ENCODE measurements around the gene TSKS. TPM values are rescaled to one million over a fixed set of nuclear protein-coding genes. Genes with fewer than 3 reads are reported as not detected.
A peak's percentile ranks its signal among the peaks of the same experiment; 100 is the strongest.

TSKS gene
- total and polyA plus RNA-seq, 10 of the 15 experiments (the other 5 are each of a cell fraction or from before 2014, with no cell fraction given) = not detected

GRCh38 chr19:49749055-49749716, 13.9 kb downstream of the TSKS start:
- ATAC-seq (peak; percentile 42; the same call in 1 of the 3 replicates), DNase-seq (ENCODE audit: low read depth, low spot score) (no peak), FAIRE-seq (no peak)
- 51% methylated on average over 6 of the region's 6 CpGs for WGBS (ENCODE audit: insufficient coverage, insufficient replicate concordance, low lambda C conversion rate, missing lambda C conversion rate)
- no peaks in the 10 kb centered on the region; the same call in 2 of the 3 replicates for H3K9me3 ChIP-seq (replicated peaks; ENCODE audit: control insufficient read depth, insufficient read depth, low read length)
- no peak overlapping the region for H3K4me2 ChIP-seq (ENCODE audit: control insufficient read depth, insufficient read depth)
- POLR2A ChIA-PET = interaction anchor here (0.6 kb wide), 1 partner anchor 209 kb away, joined by 3 read pairs; no protein-coding TSS in a partner anchor
- in situ Hi-C loops (cut with MboI) (no loop called here), intact Hi-C loops (cut with micrococcal nuclease; ENCODE audit: unreplicated experiment) (no loop called here)
- BruUV-seq (replicated peaks) = no TSS peak
- TF ChIP-seq NFYB (IDR thresholded peaks at IDR 0.05; ENCODE audit: insufficient read depth, low read depth, low read length) = peak; percentile 88
- peak; percentile 64; the same call in 1 of the 2 replicates for TF ChIP-seq ATF3 (IDR thresholded peaks at IDR 0.05; ENCODE audit: borderline replicate concordance, extremely low read depth, low read depth, low read length)
- TF ChIP-seq ATF7 (IDR thresholded peaks at IDR 0.05; ENCODE audit: low read depth) = no peak
- TF ChIP-seq SIX5 (IDR thresholded peaks at IDR 0.05; ENCODE audit: low read depth, low read length, severe bottlenecking) = peak; percentile 65
- TF ChIP-seq USF1 (IDR thresholded peaks at IDR 0.05; ENCODE audit: borderline replicate concordance, extremely low read length, insufficient read depth, low read depth, low read length) = peak; percentile 70
- no peak for TF ChIP-seq ZBED1 (IDR thresholded peaks at IDR 0.05; ENCODE audit: borderline replicate concordance)
- peak; percentile 9; the same call in 1 of the 2 replicates for TF ChIP-seq USF2 (IDR thresholded peaks at IDR 0.05; ENCODE audit: borderline replicate concordance, low read depth, low read length)
- TF ChIP-seq HCFC1 (IDR thresholded peaks at IDR 0.05; ENCODE audit: low read length) = peak; percentile 59
- TF ChIP-seq RAD51 (IDR thresholded peaks at IDR 0.05) = peak; percentile 59; the same call in 1 of the 2 replicates
- no peak overlapping the region for H2AFZ ChIP-seq (ENCODE audit: control insufficient read depth, low read depth, low read length)
- H4K20me1 ChIP-seq (ENCODE audit: control insufficient read depth, insufficient read depth) = no peaks in the 10 kb centered on the region
- no peaks in the 10 kb centered on the region for H3K4me1 ChIP-seq (ENCODE audit: control insufficient read depth, insufficient read depth, low read length)
- H3K79me2 ChIP-seq (ENCODE audit: control insufficient read depth, insufficient read depth, low read length) = no peaks in the 10 kb centered on the region
- no peaks in the 10 kb centered on the region for H3K36me3 ChIP-seq (ENCODE audit: control insufficient read depth in 2 of 2, insufficient read depth in 2 of 2, low read length in 1 of 2)
- SMC1A ChIA-PET (ENCODE audit: uncharacterized antibody, unreplicated experiment) = interaction anchor here (0.6 kb wide), 1 partner anchor 73 kb away, joined by 3 read pairs; no protein-coding TSS in a partner anchor
- RAD21 ChIA-PET (ENCODE audit: unreplicated experiment) = no interaction called here
- CTCF ChIA-PET = interaction anchor here (1.3 kb wide), 1 partner anchor 58 kb away, joined by 3 read pairs; no protein-coding TSS in a partner anchor
- no peak overlapping the region for H3K9ac ChIP-seq (ENCODE audit: control insufficient read depth, insufficient read depth, low read length)
- H3K4me3 ChIP-seq = no peak overlapping the region
- H3K27ac ChIP-seq (ENCODE audit: control insufficient read depth, insufficient read depth) = no peak overlapping the region
- no peaks in the 10 kb centered on the region for H3K27me3 ChIP-seq (replicated peaks in 1 of 2; ENCODE audit: control insufficient read depth in 2 of 2, insufficient read depth in 2 of 2, low read length in 1 of 2)
